Measurements from ENCODE around the gene GAREM1.

GAREM1 gene

DNA sequence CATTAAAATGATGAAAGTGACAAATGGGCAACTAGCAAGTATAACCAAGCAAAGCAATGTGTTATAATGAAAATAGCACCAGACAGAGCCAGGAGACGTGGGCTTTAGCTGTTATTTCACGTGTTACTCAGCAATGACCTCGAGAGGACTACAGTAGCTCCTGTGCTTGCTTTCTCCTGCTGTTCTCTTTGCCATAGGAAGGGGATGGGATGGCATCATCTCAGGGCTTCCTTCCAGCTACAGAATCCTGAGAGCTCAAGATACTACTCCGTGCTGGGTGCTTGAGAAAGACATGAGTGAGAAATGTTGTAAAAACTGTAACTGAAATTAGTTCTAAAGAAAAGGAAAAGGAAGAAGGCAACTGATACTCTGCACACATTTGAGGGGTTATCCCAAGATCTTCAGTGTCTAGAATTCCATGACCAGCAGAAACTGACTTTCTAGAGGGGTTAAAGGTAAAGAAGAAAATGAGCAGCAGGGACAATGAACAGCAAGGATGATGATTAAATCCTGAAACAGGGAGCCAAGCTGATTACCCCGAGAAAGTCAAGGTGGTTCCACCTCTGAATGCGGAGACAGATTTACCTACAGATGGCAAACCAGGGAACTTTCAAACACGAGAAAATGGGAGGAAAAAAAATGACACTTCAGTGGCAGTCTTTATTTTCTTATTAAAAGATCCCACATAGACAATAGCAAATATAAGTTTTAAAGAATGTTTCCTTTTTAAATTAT, 33.4 kb downstream of the GAREM1 start:
- no peak overlapping the region for H3K4ac ChIP-seq (ENCODE audit: low read length)
- no peak overlapping the region for H4K8ac ChIP-seq (ENCODE audit: low read depth, low read length)
- no peak overlapping the region for H3K18ac ChIP-seq (ENCODE audit: low read length)
- no peak overlapping the region for H3K27ac ChIP-seq (replicated peaks; ENCODE audit: low read length)
- DNase-seq (ENCODE audit: low spot score): no peak
- no peaks in the 10 kb centered on the region for H3K9me3 ChIP-seq (replicated peaks in 1 of 2; ENCODE audit: control insufficient read depth in 2 of 2, insufficient read depth in 1 of 2, low read depth in 1 of 2, low read length in 2 of 2)
- H3K27me3 ChIP-seq (ENCODE audit: control insufficient read depth in 3 of 3, insufficient read depth in 3 of 3, low read depth in 1 of 3, low read length in 3 of 3): peaks cover 0 to 1% (median 0%) of the 10 kb centered on the region in 3 experiments
- H2BK12ac ChIP-seq (ENCODE audit: low read length): no peak overlapping the region
- no peak overlapping the region for H3K14ac ChIP-seq (ENCODE audit: low read length)
- no peak overlapping the region for H3K4me2 ChIP-seq (ENCODE audit: insufficient read depth, low read length, poor library complexity, severe bottlenecking)
- H2AK5ac ChIP-seq (ENCODE audit: low read depth, low read length): no peak overlapping the region
- H3K36me3 ChIP-seq (replicated peaks in 1 of 2; ENCODE audit: control insufficient read depth in 2 of 2, insufficient read depth in 2 of 2, low read length in 2 of 2): no peaks in the 10 kb centered on the region
- peaks cover 4 to 13% of the 10 kb centered on the region in 2 donors for H3K4me1 ChIP-seq (ENCODE audit: control insufficient read depth in 2 of 2, insufficient read depth in 1 of 2, low read depth in 1 of 2, low read length in 2 of 2)
- H2BK120ac ChIP-seq (ENCODE audit: low read depth, low read length): no peak overlapping the region
- no peak overlapping the region for H4K91ac ChIP-seq (ENCODE audit: low read depth, low read length, poor library complexity)
- H3K23ac ChIP-seq (ENCODE audit: low read depth, low read length, poor library complexity): no peak overlapping the region
- H3K9ac ChIP-seq (ENCODE audit: low read depth, low read length, poor library complexity): no peak overlapping the region
- no peak overlapping the region for H2BK15ac ChIP-seq (ENCODE audit: low read length)
- no peak overlapping the region for H2BK5ac ChIP-seq (ENCODE audit: low read length)
- H3K79me1 ChIP-seq (ENCODE audit: low read depth, low read length): no peaks in the 10 kb centered on the region
- no peak overlapping the region for H2AFZ ChIP-seq (ENCODE audit: low read length)
- no peak overlapping the region for H3K4me3 ChIP-seq (ENCODE audit: low read length in 2 of 2)
- no CpG with 5 or more reads among the region's 7 CpGs for WGBS, 2 donors (ENCODE audit: extremely low coverage in 2 of 2, insufficient read length in 2 of 2, insufficient replicate concordance in 1 of 2)

DNA sequence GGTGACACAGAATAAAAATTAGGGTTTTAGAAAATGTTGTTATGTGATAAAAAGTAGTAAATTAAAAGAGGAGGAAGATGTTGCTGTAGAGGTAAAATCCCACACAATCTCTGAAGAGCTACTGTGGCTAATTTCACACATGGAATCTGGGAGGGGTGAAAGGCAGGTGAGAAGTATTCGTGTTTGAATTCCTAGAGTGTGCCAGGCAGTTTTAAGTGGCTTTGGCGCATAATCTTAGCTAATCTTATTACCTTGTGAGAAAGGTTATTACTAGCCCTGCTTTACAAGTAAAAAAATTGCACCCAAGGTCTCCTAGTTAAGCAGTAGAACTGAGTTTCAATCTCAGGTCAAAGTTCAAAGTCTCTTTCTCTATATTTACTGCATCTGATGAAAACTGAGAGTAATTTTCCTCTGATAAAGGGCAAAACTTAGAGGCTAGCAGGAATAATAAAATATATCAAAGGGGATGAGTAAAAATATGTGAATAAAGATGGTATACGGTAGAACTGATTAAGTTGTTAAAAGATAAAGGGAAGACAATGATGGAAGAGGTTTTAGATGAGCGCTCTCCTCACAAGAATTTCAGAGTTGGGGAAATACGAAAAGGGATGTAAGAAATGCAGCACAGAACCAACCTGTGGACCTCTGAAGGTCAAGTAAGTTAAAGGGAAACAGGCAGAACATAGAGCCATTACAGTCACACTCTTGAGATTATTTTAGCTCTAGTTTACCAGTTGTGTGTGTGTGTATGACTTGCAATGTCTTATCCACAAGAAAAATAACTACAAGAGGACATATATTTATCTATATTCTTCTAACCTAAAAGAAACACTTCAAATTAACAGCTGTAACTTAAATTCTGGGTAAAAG, 34.8 kb downstream of the GAREM1 start:
- Histone ChIP-seq H4K8ac (ENCODE audit: low read depth, low read length) (no peak overlapping the region), H3K18ac (ENCODE audit: low read length) (no peak overlapping the region), H3K27me3 (ENCODE audit: control insufficient read depth in 3 of 3, insufficient read depth in 3 of 3, low read depth in 1 of 3, low read length in 3 of 3) (peaks cover 0 to 1% (median 0%) of the 10 kb centered on the region in 3 experiments), H3K27ac (replicated peaks; ENCODE audit: low read length) (no peak overlapping the region), H3K4me3 (ENCODE audit: low read length in 2 of 2) (no peak overlapping the region), H3K79me1 (ENCODE audit: low read depth, low read length) (no peaks in the 10 kb centered on the region), H3K23ac (ENCODE audit: low read depth, low read length, poor library complexity) (no peak overlapping the region), H3K4me1 (ENCODE audit: control insufficient read depth in 2 of 2, insufficient read depth in 1 of 2, low read depth in 1 of 2, low read length in 2 of 2) (peaks cover 0 to 10% of the 10 kb centered on the region in 2 donors), H3K9ac (ENCODE audit: low read depth, low read length, poor library complexity) (no peak overlapping the region), H4K91ac (ENCODE audit: low read depth, low read length, poor library complexity) (no peak overlapping the region), H2BK5ac (ENCODE audit: low read length) (no peak overlapping the region), H3K9me3 (replicated peaks in 1 of 2; ENCODE audit: control insufficient read depth in 2 of 2, insufficient read depth in 1 of 2, low read depth in 1 of 2, low read length in 2 of 2) (peaks cover 0 to 3% of the 10 kb centered on the region in 2 donors), H2AK5ac (ENCODE audit: low read depth, low read length) (no peak overlapping the region), H3K4me2 (ENCODE audit: insufficient read depth, low read length, poor library complexity, severe bottlenecking) (no peak overlapping the region), H3K4ac (ENCODE audit: low read length) (no peak overlapping the region), H3K14ac (ENCODE audit: low read length) (no peak overlapping the region), H2AFZ (ENCODE audit: low read length) (no peak overlapping the region), H2BK120ac (ENCODE audit: low read depth, low read length) (no peak overlapping the region), H3K36me3 (replicated peaks in 1 of 2; ENCODE audit: control insufficient read depth in 2 of 2, insufficient read depth in 2 of 2, low read length in 2 of 2) (no peaks in the 10 kb centered on the region), H2BK12ac (ENCODE audit: low read length) (no peak overlapping the region), H2BK15ac (ENCODE audit: low read length) (no peak overlapping the region)
- 100% methylated on average over 1 of the region's 5 CpGs for WGBS, 2 donors (ENCODE audit: extremely low coverage in 2 of 2, insufficient read length in 2 of 2, insufficient replicate concordance in 1 of 2)
- DNase-seq (ENCODE audit: low spot score): no peak

DNA sequence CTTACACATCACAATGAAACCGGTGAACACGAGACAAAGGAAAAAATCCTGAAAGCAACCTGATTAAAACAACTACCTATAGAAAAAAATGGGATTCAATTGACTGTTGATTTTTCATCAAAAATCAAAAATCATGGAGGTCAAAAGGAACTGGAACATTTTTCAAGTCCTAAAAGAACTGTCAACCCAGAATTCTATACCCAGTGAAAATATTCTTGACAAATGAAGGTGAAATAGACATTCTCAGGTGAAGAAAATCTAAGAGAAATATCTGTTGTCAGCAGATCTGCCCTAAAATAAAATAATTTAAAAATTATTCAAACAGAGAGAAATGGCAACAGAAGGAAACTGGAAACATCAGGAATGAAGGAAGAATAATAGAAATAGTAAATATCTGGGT, 38.9 kb downstream of the GAREM1 start:
- no peak for DNase-seq (ENCODE audit: low spot score)
- no peak overlapping the region for H2BK15ac ChIP-seq (ENCODE audit: low read length)
- no CpG with 5 or more reads among the region's 2 CpGs for WGBS, 2 donors (ENCODE audit: extremely low coverage in 2 of 2, insufficient read length in 2 of 2, insufficient replicate concordance in 1 of 2)

DNA sequence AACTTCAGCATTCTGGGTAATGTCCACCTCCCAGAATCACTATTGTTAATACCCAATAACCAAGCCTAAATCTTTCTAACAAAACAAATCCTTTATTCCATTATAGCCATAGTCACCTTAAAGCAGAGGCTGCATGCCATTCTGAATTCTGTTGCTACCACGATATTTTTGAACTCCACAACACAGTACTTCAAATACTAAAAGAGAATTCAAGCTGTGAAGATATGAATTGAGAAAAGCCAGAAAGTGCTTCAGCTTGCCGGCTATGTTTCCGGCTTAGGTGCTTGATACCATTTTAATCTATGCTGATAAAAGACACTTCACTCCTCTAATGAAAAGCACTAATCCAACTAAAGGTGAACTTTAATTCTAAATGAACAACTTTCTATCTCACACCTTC, 41.3 kb downstream of the GAREM1 start:
- H3K4me3 ChIP-seq (ENCODE audit: low read length in 2 of 2): no peak overlapping the region
- no peak overlapping the region for H2AK5ac ChIP-seq (ENCODE audit: low read depth, low read length)
- H2BK5ac ChIP-seq (ENCODE audit: low read length): no peak overlapping the region
- H3K23ac ChIP-seq (ENCODE audit: low read depth, low read length, poor library complexity): no peak overlapping the region
- H2BK12ac ChIP-seq (ENCODE audit: low read length): no peak overlapping the region
- no peak for DNase-seq (ENCODE audit: low spot score)
- no peaks in the 10 kb centered on the region for H3K36me3 ChIP-seq (replicated peaks in 1 of 2; ENCODE audit: control insufficient read depth in 2 of 2, insufficient read depth in 2 of 2, low read length in 2 of 2)
- no peak overlapping the region for H3K27ac ChIP-seq (replicated peaks; ENCODE audit: low read length)
- H3K79me1 ChIP-seq (ENCODE audit: low read depth, low read length): no peaks in the 10 kb centered on the region
- no peak overlapping the region for H2BK120ac ChIP-seq (ENCODE audit: low read depth, low read length)
- peaks cover 1 to 4% of the 10 kb centered on the region in 2 donors for H3K9me3 ChIP-seq (replicated peaks in 1 of 2; ENCODE audit: control insufficient read depth in 2 of 2, insufficient read depth in 1 of 2, low read depth in 1 of 2, low read length in 2 of 2)
- no peak overlapping the region for H3K14ac ChIP-seq (ENCODE audit: low read length)
- H3K4me1 ChIP-seq (ENCODE audit: control insufficient read depth in 2 of 2, insufficient read depth in 1 of 2, low read depth in 1 of 2, low read length in 2 of 2): no peaks in the 10 kb centered on the region
- WGBS, 2 donors (ENCODE audit: extremely low coverage in 2 of 2, insufficient read length in 2 of 2, insufficient replicate concordance in 1 of 2): no CpG with 5 or more reads among the region's 3 CpGs
- H3K27me3 ChIP-seq (ENCODE audit: control insufficient read depth in 3 of 3, insufficient read depth in 3 of 3, low read depth in 1 of 3, low read length in 3 of 3): no peaks in the 10 kb centered on the region
- H2BK15ac ChIP-seq (ENCODE audit: low read length): no peak overlapping the region
- no peak overlapping the region for H3K9ac ChIP-seq (ENCODE audit: low read depth, low read length, poor library complexity)
- no peak overlapping the region for H2AFZ ChIP-seq (ENCODE audit: low read length)
- H4K91ac ChIP-seq (ENCODE audit: low read depth, low read length, poor library complexity): no peak overlapping the region
- no peak overlapping the region for H4K8ac ChIP-seq (ENCODE audit: low read depth, low read length)
- H3K4ac ChIP-seq (ENCODE audit: low read length): no peak overlapping the region
- H3K4me2 ChIP-seq (ENCODE audit: insufficient read depth, low read length, poor library complexity, severe bottlenecking): no peak overlapping the region
- H3K18ac ChIP-seq (ENCODE audit: low read length): no peak overlapping the region

More for the DNA sequence above, 38.9 kb downstream of the GAREM1 start:
- no peak overlapping the region for H3K4ac ChIP-seq (ENCODE audit: low read length)
- H3K14ac ChIP-seq (ENCODE audit: low read length): no peak overlapping the region
- no peak overlapping the region for H4K8ac ChIP-seq (ENCODE audit: low read depth, low read length)
- no peak overlapping the region for H4K91ac ChIP-seq (ENCODE audit: low read depth, low read length, poor library complexity)
- no peak overlapping the region for H3K18ac ChIP-seq (ENCODE audit: low read length)
- H3K9me3 ChIP-seq (replicated peaks in 1 of 2; ENCODE audit: control insufficient read depth in 2 of 2, insufficient read depth in 1 of 2, low read depth in 1 of 2, low read length in 2 of 2): peaks cover 1 to 4% of the 10 kb centered on the region in 2 donors
- H2BK5ac ChIP-seq (ENCODE audit: low read length): no peak overlapping the region
- no peak overlapping the region for H3K23ac ChIP-seq (ENCODE audit: low read depth, low read length, poor library complexity)
- no peak overlapping the region for H3K27ac ChIP-seq (replicated peaks; ENCODE audit: low read length)
- no peak overlapping the region for H2AFZ ChIP-seq (ENCODE audit: low read length)
- H3K4me3 ChIP-seq (ENCODE audit: low read length in 2 of 2): no peak overlapping the region
- H2AK5ac ChIP-seq (ENCODE audit: low read depth, low read length): no peak overlapping the region
- H2BK120ac ChIP-seq (ENCODE audit: low read depth, low read length): no peak overlapping the region
- H3K9ac ChIP-seq (ENCODE audit: low read depth, low read length, poor library complexity): no peak overlapping the region
- H3K4me2 ChIP-seq (ENCODE audit: insufficient read depth, low read length, poor library complexity, severe bottlenecking): no peak overlapping the region
- H3K27me3 ChIP-seq (ENCODE audit: control insufficient read depth in 3 of 3, insufficient read depth in 3 of 3, low read depth in 1 of 3, low read length in 3 of 3): no peaks in the 10 kb centered on the region
- no peak overlapping the region for H2BK12ac ChIP-seq (ENCODE audit: low read length)
- H3K79me1 ChIP-seq (ENCODE audit: low read depth, low read length): no peaks in the 10 kb centered on the region
- H3K36me3 ChIP-seq (replicated peaks in 1 of 2; ENCODE audit: control insufficient read depth in 2 of 2, insufficient read depth in 2 of 2, low read length in 2 of 2): no peaks in the 10 kb centered on the region
- H3K4me1 ChIP-seq (ENCODE audit: control insufficient read depth in 2 of 2, insufficient read depth in 1 of 2, low read depth in 1 of 2, low read length in 2 of 2): no peaks in the 10 kb centered on the region

Data from neuronal stem cell (in vitro differentiated cells).